H1 (cell line): ENCODE measurements around the gene SEMA7A. TPM values are rescaled to one million over a fixed set of nuclear protein-coding genes. Genes with fewer than 3 reads are reported as not detected.

Source experiments
- CTCF ChIA-PET: fragments of 300-600 bp; sonication (Branson Sonifier 250); formaldehyde crosslinking; loops from one replicate; lab custom pipeline; 2021; ENCODE audit not compliant: partially characterized antibody; lab: Charles Lee
- POLR2A ChIA-PET: fragments of 300-600 bp; sonication (Branson Sonifier 250); formaldehyde crosslinking; loops from one replicate; lab custom pipeline; 2021; ENCODE audit warnings: inconsistent platforms; ENCODE audit not compliant: partially characterized antibody; lab: Charles Lee
- DNase-seq, 2 experiments: peaks; one replicate each; pipeline versions ENCODE4 v3.0.0 to v3.0.0-alpha.2; 2010 to 2022; ENCODE audit warnings: low spot score in 2 of 2, low read depth in 1 of 2, mixed read lengths in 1 of 2
- FAIRE-seq: peaks from 2 replicates; lab custom pipeline; 2011; peaks lifted over from hg19 to GRCh38; lab: Jason Lieb, UNC
- H2AFZ ChIP-seq: 2 replicates; pipeline ENCODE4 v1.8.1; 2012; ENCODE audit warnings: low read length, inconsistent platforms
- H2AK5ac ChIP-seq: 2 replicates; pipeline ENCODE4 v1.6.1; 2013; ENCODE audit warnings: low read depth, low read length
- H2BK120ac ChIP-seq: replicated peaks from 2 replicates; pipeline ENCODE3; 2013; ENCODE audit warnings: low read depth, low read length, inconsistent platforms
- H2BK12ac ChIP-seq: 2 replicates; pipeline ENCODE4 v1.6.1; 2013; ENCODE audit warnings: low read depth, low read length
- H2BK15ac ChIP-seq: 2 replicates; pipeline ENCODE4 v1.6.1; 2013; ENCODE audit warnings: low read length
- H2BK20ac ChIP-seq: 2 replicates; pipeline ENCODE4 v1.6.1; 2013; ENCODE audit warnings: low read length
- H2BK5ac ChIP-seq: 2 replicates; pipeline ENCODE4 v1.6.1; 2013; ENCODE audit warnings: low read depth, low read length
- H3K14ac ChIP-seq: 2 replicates; pipeline ENCODE4 v1.6.1; 2013; ENCODE audit warnings: inconsistent platforms; ENCODE audit not compliant: insufficient read length
- H3K18ac ChIP-seq: 2 replicates; pipeline ENCODE4 v1.6.1; 2013; ENCODE audit warnings: low read length; ENCODE audit errors: extremely low read depth
- H3K23ac ChIP-seq: 2 replicates; pipeline ENCODE4 v1.6.1; 2013; ENCODE audit warnings: inconsistent platforms; ENCODE audit not compliant: insufficient read length
- H3K23me2 ChIP-seq: 2 replicates; pipeline ENCODE4 v1.6.1; 2013; ENCODE audit warnings: low read depth, low read length
- H3K27ac ChIP-seq: 2 replicates; pipeline ENCODE4 v1.6.1; 2011; ENCODE audit warnings: low read depth, low read length, inconsistent platforms
- H3K27me3 ChIP-seq, 4 experiments: replicated peaks in 1 of 4; 1 replicate in 1 of 4; 2 replicates in 3 of 4; pipeline versions ENCODE4 v1.6.1 to v1.8.1; 2011 to 2013; ENCODE audit warnings: low read length in 3 of 4, mild to moderate bottlenecking in 3 of 4, inconsistent platforms in 2 of 4, mixed read lengths in 2 of 4, moderate library complexity in 1 of 4; ENCODE audit not compliant: control insufficient read depth in 3 of 4, insufficient read depth in 3 of 4; ENCODE audit errors: extremely low read depth in 1 of 4
- H3K36me3 ChIP-seq, 4 experiments: 2 replicates each; pipeline versions ENCODE4 v1.6.1 to v1.8.1; 2011 to 2013; ENCODE audit warnings: mild to moderate bottlenecking in 4 of 4, low read length in 3 of 4, moderate library complexity in 2 of 4, control low read depth in 1 of 4, inconsistent platforms in 1 of 4; ENCODE audit not compliant: insufficient read depth in 4 of 4, control insufficient read depth in 2 of 4
- H3K4ac ChIP-seq: replicated peaks from 2 replicates; pipeline ENCODE3; 2013; ENCODE audit warnings: low read length, low read depth, mixed read lengths, inconsistent platforms; ENCODE audit not compliant: insufficient read length
- H3K4me1 ChIP-seq, 4 experiments: replicated peaks in 1 of 4; 1 replicate in 1 of 4; 2 replicates in 3 of 4; pipeline versions ENCODE4 v1.6.1 to v1.8.1; 2011 to 2013; ENCODE audit warnings: low read length in 3 of 4, inconsistent platforms in 2 of 4, mixed read lengths in 1 of 4; ENCODE audit not compliant: insufficient read depth in 4 of 4, control insufficient read depth in 3 of 4
- H3K4me2 ChIP-seq, 2 experiments: 2 replicates each; pipeline versions ENCODE4 v1.6.1 to v1.8.1; 2011 to 2013; ENCODE audit warnings: low read depth in 2 of 2, low read length in 2 of 2, control low read depth in 1 of 2, inconsistent platforms in 1 of 2, mild to moderate bottlenecking in 1 of 2; ENCODE audit not compliant: insufficient read depth in 1 of 2
- H3K4me3 ChIP-seq, 4 experiments: fragments of 200-600, 300-600 bp in 1 of 4; sonication (generic), shearing (Covaris generic), sonication (Bioruptor Twin) in 1 of 4; 2 replicates each; pipeline versions ENCODE4 v1.5.1 to v1.8.1; 2011 to 2016; ENCODE audit warnings: low read length in 4 of 4, low read depth in 3 of 4, control low read depth in 2 of 4, inconsistent platforms in 2 of 4, mild to moderate bottlenecking in 2 of 4, mixed read lengths in 1 of 4, moderate library complexity in 1 of 4; ENCODE audit not compliant: insufficient read depth in 2 of 4; ENCODE audit errors: extremely low read depth in 1 of 4
- H3K56ac ChIP-seq: replicated peaks from 2 replicates; pipeline ENCODE3; 2013; ENCODE audit warnings: low read depth, mild to moderate bottlenecking, mixed read lengths, low read length, inconsistent platforms; ENCODE audit not compliant: insufficient read length
- H3K79me1 ChIP-seq: 2 replicates; pipeline ENCODE4 v1.6.1; 2013; ENCODE audit warnings: low read depth, low read length, control low read depth
- H3K79me2 ChIP-seq, 2 experiments: 2 replicates each; pipeline versions ENCODE4 v1.6.1 to v1.8.1; 2012 to 2013; ENCODE audit warnings: low read length in 2 of 2, mild to moderate bottlenecking in 2 of 2, inconsistent platforms in 1 of 2; ENCODE audit not compliant: insufficient read depth in 2 of 2, control insufficient read depth in 1 of 2
- H3K9ac ChIP-seq, 4 experiments: replicated peaks in 1 of 4; 1 replicate in 1 of 4; 2 replicates in 3 of 4; pipeline versions ENCODE4 v1.6.1 to v1.8.1; 2011 to 2013; ENCODE audit warnings: low read depth in 3 of 4, low read length in 3 of 4, control low read depth in 2 of 4, mild to moderate bottlenecking in 2 of 4, moderate library complexity in 2 of 4, inconsistent platforms in 1 of 4; ENCODE audit errors: extremely low read depth in 1 of 4
- H3K9me3 ChIP-seq, 2 experiments: 2 replicates each; pipeline versions ENCODE4 v1.6.1 to v1.8.1; 2012 to 2013; ENCODE audit warnings: mild to moderate bottlenecking in 2 of 2, moderate library complexity in 2 of 2, control low read depth in 1 of 2, inconsistent platforms in 1 of 2, low read depth in 1 of 2, low read length in 1 of 2, mixed read lengths in 1 of 2; ENCODE audit not compliant: insufficient read depth in 2 of 2
- H4K20me1 ChIP-seq, 2 experiments: replicated peaks in 1 of 2; 2 replicates each; pipeline versions ENCODE3 to v1.8.1; 2011 to 2013; ENCODE audit warnings: inconsistent platforms in 2 of 2, low read length in 2 of 2, mild to moderate bottlenecking in 1 of 2; ENCODE audit not compliant: insufficient read depth in 2 of 2, control insufficient read depth in 1 of 2
- H4K5ac ChIP-seq: 2 replicates; pipeline ENCODE4 v1.6.1; 2013; ENCODE audit warnings: low read length, low read depth, mixed read lengths, inconsistent platforms; ENCODE audit not compliant: insufficient read length
- H4K8ac ChIP-seq: 2 replicates; pipeline ENCODE4 v1.8.0; 2013; ENCODE audit warnings: mild to moderate bottlenecking, moderate library complexity, low read length, inconsistent platforms; ENCODE audit not compliant: insufficient read depth; ENCODE audit errors: extremely low read depth
- H4K91ac ChIP-seq: replicated peaks from 2 replicates; pipeline ENCODE3; 2013; ENCODE audit warnings: low read length, mixed read lengths, inconsistent platforms; ENCODE audit not compliant: insufficient read length
- FOSL1 ChIP-seq: IDR thresholded peaks from 2 replicates; pipeline ENCODE4 v1.6.1; 2011; ENCODE audit warnings: mild to moderate bottlenecking, low read depth, low read length, moderate library complexity; ENCODE audit not compliant: insufficient read depth
- SP1 ChIP-seq: IDR thresholded peaks from 2 replicates; pipeline ENCODE4 v1.6.1; 2011; ENCODE audit warnings: low read depth, low read length
- SP4 ChIP-seq: IDR thresholded peaks from 2 replicates; pipeline ENCODE4 v1.6.1; 2012; ENCODE audit warnings: low read length, inconsistent platforms
- WGBS, 2 experiments: shearing (Covaris generic) in 1 of 2; methylation state at CpG; one replicate each; pipeline versions ENCODE4 v1.1.6 to v1.1.7; 2013 to 2015; ENCODE audit warnings: low lambda C conversion rate in 2 of 2, mixed read lengths in 2 of 2, inconsistent platforms in 1 of 2, low coverage in 1 of 2, missing lambda C conversion rate in 1 of 2; ENCODE audit not compliant: insufficient replicate concordance in 2 of 2, insufficient coverage in 1 of 2, insufficient read length in 1 of 2; ENCODE audit errors: extremely low coverage in 1 of 2, missing lambda C conversion rate in 1 of 2; 5-methylcytosine and 5-hydroxymethylcytosine counted together
- polyA plus RNA-seq, 7 experiments: library from polyadenylated mRNA; depleted of rRNA in 3 of 7; stranded (reverse) in 5 of 7; unstranded in 2 of 7; fragments of >200 nt in 5 of 7; fragments of 200-250 nt in 2 of 7; gene quantifications; 1 replicate in 5 of 7; 2 replicates in 1 of 7; 4 replicates in 1 of 7; pipeline versions ENCODE4 v1.2.1 to v1.2.3, GENCODE V29; 2011 to 2013; ENCODE audit warnings: missing spikeins in 2 of 7, mixed read lengths in 2 of 7
- total RNA-seq: library from RNA; stranded (reverse); fragmentation: NEBNext Ultra II Directional; extraction: Animal tissue kit (Norgen Biotek cat#: 25700); gene quantifications from 2 replicates; pipeline ENCODE4 v1.2.1, GENCODE V29; 2021

Gene SEMA7A
- total and polyA plus RNA-seq, 2 of the 8 experiments (the other 6 are each of a cell fraction or from before 2014, with no cell fraction given): 10.7 to 15.0 TPM

DNA sequence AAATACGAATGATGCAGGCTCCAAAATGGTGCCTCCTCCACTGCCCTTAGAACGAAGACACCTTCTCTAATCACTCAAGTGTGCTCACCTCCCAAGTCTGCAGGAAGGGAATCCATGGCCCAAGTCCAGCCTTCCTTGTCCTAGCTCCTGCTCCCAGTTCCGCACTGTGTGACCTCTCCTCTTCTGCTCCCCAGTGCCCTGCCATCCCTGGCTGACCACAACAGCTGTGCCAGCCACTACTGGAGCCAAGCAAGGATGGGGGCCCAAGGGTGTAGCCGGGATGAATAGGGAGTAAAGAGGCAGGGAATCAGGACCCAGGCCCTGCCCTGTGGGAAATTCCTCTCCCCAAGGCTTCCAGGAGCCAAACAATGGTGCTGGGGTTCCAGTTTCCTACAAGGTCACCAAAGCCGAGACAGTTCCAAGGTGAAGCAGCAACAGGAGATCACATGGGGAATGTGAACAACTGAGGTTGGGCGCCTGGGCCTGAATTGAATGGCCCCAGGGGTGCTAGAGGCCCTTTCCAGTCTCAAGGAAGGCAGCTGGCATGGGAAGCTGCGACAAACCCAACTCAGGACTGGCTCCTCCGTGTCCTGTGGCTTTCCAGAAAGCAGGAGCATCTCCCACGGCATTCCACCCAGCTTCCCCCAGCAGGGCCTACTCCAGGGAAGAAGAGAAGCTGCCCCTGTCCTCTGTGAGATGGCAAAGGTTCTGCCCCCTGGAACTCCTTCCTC lies 20.2 kb downstream of the SEMA7A start:
- H3K79me1 ChIP-seq: no peaks in the 10 kb centered on the region
- H3K56ac ChIP-seq: no peak overlapping the region
- peaks cover 0 to 9% (median 4%) of the 10 kb centered on the region in 4 experiments; a peak in 6 of 8 replicates for H3K36me3 ChIP-seq
- H3K4me3 ChIP-seq: no peak overlapping the region
- no peak overlapping the region for H3K9ac ChIP-seq
- no peak overlapping the region for H3K14ac ChIP-seq
- no peak overlapping the region for H3K23ac ChIP-seq
- H3K23me2 ChIP-seq: peaks cover 3% of the 10 kb centered on the region; the same call in 1 of the 2 replicates
- H2AK5ac ChIP-seq: no peak overlapping the region
- H2BK5ac ChIP-seq: no peak overlapping the region; the same call in 1 of the 2 replicates
- FAIRE-seq: no peak
- H4K5ac ChIP-seq: no peak overlapping the region
- ChIA-PET POLR2A (interaction anchor here (0.9 kb wide), 1 partner anchor 20 kb away, joined by 3 read pairs; the partner anchor contains the start of gene SEMA7A), CTCF (interaction anchor here (0.6 to 5.5 kb wide), 7 partner anchors 9 to 344 kb away, joined by 3 to 30 read pairs (median 4); no protein-coding TSS in a partner anchor)
- H3K18ac ChIP-seq: no peak overlapping the region
- no peak overlapping the region for H2BK12ac ChIP-seq
- no peak overlapping the region for H3K4me2 ChIP-seq
- no peak for DNase-seq
- H3K27ac ChIP-seq: no peak overlapping the region
- no peaks in the 10 kb centered on the region for H3K9me3 ChIP-seq
- 87% methylated on average over 8 of the region's 9 CpGs; no CpG with 5 or more reads in 1 of the 2 experiments for WGBS, 2 experiments
- TF ChIP-seq SP4: no peak
- no peak for TF ChIP-seq SP1
- TF ChIP-seq FOSL1: no peak
- H3K4me1 ChIP-seq: peaks cover 0 to 3% (median 0%) of the 10 kb centered on the region in 4 experiments; a peak in 1 of 7 replicates
- no peak overlapping the region for H2BK120ac ChIP-seq
- no peak overlapping the region for H2BK20ac ChIP-seq
- no peak overlapping the region for H2AFZ ChIP-seq
- peaks cover 4% of the 10 kb centered on the region in 2 experiments for H4K20me1 ChIP-seq
- H4K91ac ChIP-seq: no peak overlapping the region
- no peaks in the 10 kb centered on the region for H3K79me2 ChIP-seq
- H2BK15ac ChIP-seq: no peak overlapping the region
- no peaks in the 10 kb centered on the region for H3K27me3 ChIP-seq
- H3K4ac ChIP-seq: no peak overlapping the region
- H4K8ac ChIP-seq: no peak overlapping the region; the same call in 1 of the 2 replicates
